NCI-H128 (cell line): Measurements from ENCODE around the gene BRAF.
A peak's percentile ranks its signal among the peaks of the same experiment; 100 is the strongest.
"Not testable (repeated sequence)": the region's sequence is repeated elsewhere in the genome, so short reads cannot be mapped to it uniquely, and the experiment has no call there.

Experiments
- DNase-seq: peaks from one replicate; lab custom pipeline; 2025; ENCODE audit not compliant: unreplicated experiment; lab: John Stamatoyannopoulos, UW

BRAF gene

GRCh38 chr7:140719721-140720120 lies 205.0 kb downstream of the BRAF start:
- peak; percentile 17 for DNase-seq

GRCh38 chr7:140714331-140715040 lies 210.2 kb downstream of the BRAF start:
- no peak for DNase-seq

GRCh38 chr7:140712392-140712791 lies 212.3 kb downstream of the BRAF start:
- DNase-seq, result not testable (repeated sequence)

- not testable (repeated sequence) for DNase-seq
These were observed 216.0 kb downstream of the BRAF start for GRCh38 chr7:140708764-140709163.

- no peak for DNase-seq
These were observed 217.6 kb downstream of the BRAF start for GRCh38 chr7:140707132-140707531.

GRCh38 chr7:140704205-140704604 lies 220.5 kb downstream of the BRAF start:
- DNase-seq, result no peak

GRCh38 chr7:140702774-140703173 lies 222.0 kb downstream of the BRAF start:
- DNase-seq, result no peak

- no peak for DNase-seq
These were observed 226.3 kb downstream of the BRAF start for GRCh38 chr7:140698477-140698876.

GRCh38 chr7:140697447-140698143 lies 227.1 kb downstream of the BRAF start:
- no peak for DNase-seq

GRCh38 chr7:140696680-140697446 lies 227.9 kb downstream of the BRAF start, which contains the start of gene NDUFB2:
NDUFB2 (plus strand) TSS chr7:140696708; CDS start chr7:140696745, 37 bp downstream.
- DNase-seq, result peak; percentile 85

GRCh38 chr7:140696024-140696679 lies 228.6 kb downstream of the BRAF start:
- no peak for DNase-seq

GRCh38 chr7:140695381-140695780 lies 229.3 kb downstream of the BRAF start:
- DNase-seq, result no peak

GRCh38 chr7:140694592-140694991 lies 230.1 kb downstream of the BRAF start:
- no peak for DNase-seq

- not testable (repeated sequence) for DNase-seq
These were observed 230.9 kb downstream of the BRAF start for GRCh38 chr7:140693849-140694248.

GRCh38 chr7:140691376-140692045 lies 233.2 kb downstream of the BRAF start:
- DNase-seq, result no peak

GRCh38 chr7:140689199-140690152 lies 235.3 kb downstream of the BRAF start:
- no peak for DNase-seq

- DNase-seq, result no peak
These were observed 236.4 kb downstream of the BRAF start for GRCh38 chr7:140688341-140688740.

- DNase-seq, result no peak
These were observed 237.8 kb downstream of the BRAF start for GRCh38 chr7:140686921-140687320.

- DNase-seq, result no peak
These were observed 239.2 kb downstream of the BRAF start for GRCh38 chr7:140685407-140686087.
